ENCODE results near the gene BIRC7. TPM values are rescaled to one million over a fixed set of nuclear protein-coding genes. Genes with fewer than 3 reads are reported as not detected.

Gene BIRC7
- total RNA-seq, 2 donors from 2014 or later = not detected

- intact Hi-C loops (cut with DNase I) = no loop called here
Measured at GRCh38 chr20:63222541-63222940, 13.2 kb upstream of the BIRC7 start.

GRCh38 chr20:63223121-63223825 is 12.4 kb upstream of the BIRC7 start:
- no peak for DNase-seq (ENCODE audit: low spot score)
- intact Hi-C loops (cut with DNase I) = no loop called here

More at GRCh38 chr20:63222541-63222940, 13.2 kb upstream of the BIRC7 start:
- DNase-seq (ENCODE audit: low spot score) = no peak

- DNase-seq (ENCODE audit: low spot score) = no peak
- intact Hi-C loops (cut with DNase I) = no loop called here
Measured at GRCh38 chr20:63223826-63224207, 11.9 kb upstream of the BIRC7 start.

- intact Hi-C loops (cut with DNase I) = no loop called here
- no peak for DNase-seq (ENCODE audit: low spot score)
Measured at GRCh38 chr20:63224412-63225081, 11.2 kb upstream of the BIRC7 start.

- no peak for DNase-seq (ENCODE audit: low spot score)
- intact Hi-C loops (cut with DNase I) = no loop called here
Measured at GRCh38 chr20:63225082-63225454, 10.6 kb upstream of the BIRC7 start.

GRCh38 chr20:63226042-63226943 is 9.4 kb upstream of the BIRC7 start:
- DNase-seq (ENCODE audit: low spot score) = no peak
- intact Hi-C loops (cut with DNase I) = no loop called here

- intact Hi-C loops (cut with DNase I) = no loop called here
- no peak for DNase-seq (ENCODE audit: low spot score)
Measured at GRCh38 chr20:63227260-63227659, 8.4 kb upstream of the BIRC7 start.

- intact Hi-C loops (cut with DNase I) = no loop called here
- DNase-seq (ENCODE audit: low spot score) = no peak
Measured at GRCh38 chr20:63228806-63229205, 6.9 kb upstream of the BIRC7 start.

- intact Hi-C loops (cut with DNase I) = loop anchor here in 1 of 2 donors (10.0 kb wide), 1 partner anchor 176 kb away; no protein-coding TSS in a partner anchor
- DNase-seq (ENCODE audit: low spot score) = peak; percentile 90
Measured at GRCh38 chr20:63230800-63231268, 4.9 kb upstream of the BIRC7 start.

GRCh38 chr20:63232235-63233060 is 3.3 kb upstream of the BIRC7 start:
- intact Hi-C loops (cut with DNase I) = loop anchor here in 1 of 2 donors (10.0 kb wide), 1 partner anchor 178 kb away; no protein-coding TSS in a partner anchor
- no peak for DNase-seq (ENCODE audit: low spot score)

GRCh38 chr20:63233061-63233344 is 2.7 kb upstream of the BIRC7 start:
- no peak for DNase-seq (ENCODE audit: low spot score)
- intact Hi-C loops (cut with DNase I) = loop anchor here in 1 of 2 donors (10.0 kb wide), 1 partner anchor 178 kb away; no protein-coding TSS in a partner anchor

- intact Hi-C loops (cut with DNase I) = loop anchor here in 1 of 2 donors (10.0 kb wide), 1 partner anchor 179 kb away; no protein-coding TSS in a partner anchor
- DNase-seq (ENCODE audit: low spot score) = no peak
Measured at GRCh38 chr20:63233924-63234323, 1.8 kb upstream of the BIRC7 start.

- intact Hi-C loops (cut with DNase I) = loop anchor here in 1 of 2 donors (10.0 kb wide), 1 partner anchor 180 kb away; no protein-coding TSS in a partner anchor
- no peak for DNase-seq (ENCODE audit: low spot score)
Measured at GRCh38 chr20:63234693-63235398, 859 bp upstream of the BIRC7 start.

GRCh38 chr20:63236116-63236837 is 572 bp downstream of the BIRC7 start:
- intact Hi-C loops (cut with DNase I) = loop anchor here in 1 of 2 donors (10.0 kb wide), 1 partner anchor 181 kb away; no protein-coding TSS in a partner anchor

GRCh38 chr20:63238031-63238430 is 2.3 kb downstream of the BIRC7 start:
- intact Hi-C loops (cut with DNase I) = loop anchor here in 1 of 2 donors (10.0 kb wide), 1 partner anchor 183 kb away; no protein-coding TSS in a partner anchor
- no peak for DNase-seq (ENCODE audit: low spot score)

More at GRCh38 chr20:63236116-63236837, 572 bp downstream of the BIRC7 start:
- no peak for DNase-seq (ENCODE audit: low spot score)

GRCh38 chr20:63238514-63239125 is 2.9 kb downstream of the BIRC7 start:
- DNase-seq (ENCODE audit: low spot score) = no peak

GRCh38 chr20:63239431-63239830 is 3.7 kb downstream of the BIRC7 start:
- no peak for DNase-seq (ENCODE audit: low spot score)
- intact Hi-C loops (cut with DNase I) = loop anchor here in 1 of 2 donors (10.0 kb wide), 1 partner anchor 185 kb away; no protein-coding TSS in a partner anchor

More at GRCh38 chr20:63238514-63239125, 2.9 kb downstream of the BIRC7 start:
- intact Hi-C loops (cut with DNase I) = loop anchor here in 1 of 2 donors (10.0 kb wide), 1 partner anchor 184 kb away; no protein-coding TSS in a partner anchor
